ENCODE measurements around the gene SLC6A16. TPM values are rescaled to one million over a fixed set of nuclear protein-coding genes. Genes with fewer than 3 reads are reported as not detected.
A peak's percentile ranks its signal among the peaks of the same experiment; 100 is the strongest.

SLC6A16 gene
- total RNA-seq, 1 donor from 2014 or later = 3.5 TPM

GRCh38 chr19:49363268-49364082 is 38.5 kb upstream of the SLC6A16 start, which contains the start of gene DKKL1:
TSS of gene DKKL1 (plus strand) at chr19:49363877. CDS start at chr19:49363999, 122 bp downstream.
- Mint-ChIP-seq H3K36me3 (peaks cover 3% of the 10 kb centered on the region), H3K27me3 (no peaks in the 10 kb centered on the region), H3K9me3 (no peaks in the 10 kb centered on the region), H3K4me3 (no peak within 1 kb of the TSS), H3K4me1 (ENCODE audit: unreplicated experiment) (peaks cover 5% of the 10 kb centered on the region), H3K27ac (no peak within 1 kb of the TSS)
- TF ChIP-seq CTCF (conservative IDR thresholded peaks at IDR 0.05) = no peak
- peak; percentile 99 for DNase-seq (ENCODE audit: extremely low spot score, unreplicated experiment)

- Mint-ChIP-seq H3K27ac (no peak overlapping the region), H3K27me3 (no peaks in the 10 kb centered on the region), H3K9me3 (no peaks in the 10 kb centered on the region), H3K4me3 (no peak overlapping the region), H3K4me1 (ENCODE audit: unreplicated experiment) (peaks cover 5% of the 10 kb centered on the region), H3K36me3 (peaks cover 3% of the 10 kb centered on the region)
- TF ChIP-seq CTCF (conservative IDR thresholded peaks at IDR 0.05) = no peak
- no peak for DNase-seq (ENCODE audit: extremely low spot score, unreplicated experiment)
These were observed 37.9 kb upstream of the SLC6A16 start for GRCh38 chr19:49362929-49363267.

GRCh38 chr19:49362048-49362928 is 37.3 kb upstream of the SLC6A16 start, which contains the start of gene TEAD2:
TSS of gene TEAD2 (minus strand) at chr19:49362416. CDS start at chr19:49360075, 2,341 bp downstream.
- H3K27ac Mint-ChIP-seq = no peak within 1 kb of the TSS
- DNase-seq (ENCODE audit: extremely low spot score, unreplicated experiment) = peak; percentile 82
- H3K36me3 Mint-ChIP-seq = peaks cover 6% of the 10 kb centered on the region
- H3K4me1 Mint-ChIP-seq (ENCODE audit: unreplicated experiment) = peaks cover 5% of the 10 kb centered on the region
- H3K9me3 Mint-ChIP-seq = no peaks in the 10 kb centered on the region
- no peak for TF ChIP-seq CTCF (conservative IDR thresholded peaks at IDR 0.05)
- H3K4me3 Mint-ChIP-seq = no peak within 1 kb of the TSS
- no peaks in the 10 kb centered on the region for H3K27me3 Mint-ChIP-seq

GRCh38 chr19:49361438-49362047 is 36.6 kb upstream of the SLC6A16 start:
- Mint-ChIP-seq H3K4me3 (no peak overlapping the region), H3K9me3 (no peaks in the 10 kb centered on the region), H3K27me3 (no peaks in the 10 kb centered on the region), H3K4me1 (ENCODE audit: unreplicated experiment) (peaks cover 7% of the 10 kb centered on the region), H3K36me3 (peaks cover 8% of the 10 kb centered on the region), H3K27ac (no peak overlapping the region)
- no peak for TF ChIP-seq CTCF (conservative IDR thresholded peaks at IDR 0.05)
- DNase-seq (ENCODE audit: extremely low spot score, unreplicated experiment) = peak; percentile 86

Data from type B pancreatic cell (in vitro differentiated cells).